ENCODE results near the gene POLL. TPM values are rescaled to one million over a fixed set of nuclear protein-coding genes. Genes with fewer than 3 reads are reported as not detected.

Gene POLL
- total and polyA plus RNA-seq, 2 experiments from 2014 or later = 16.8 to 17.7 TPM

GRCh38 chr10:101615525-101616116 is 27.6 kb upstream of the POLL start:
- Histone ChIP-seq H3K4me2 (no peak overlapping the region), H3K9me2 (replicated peaks; ENCODE audit: insufficient read depth) (no peaks in the 10 kb centered on the region), H3K79me2 (no peaks in the 10 kb centered on the region), H3K9me3 (ENCODE audit: low read depth) (no peaks in the 10 kb centered on the region), H3K4me1 (ENCODE audit: insufficient read depth) (no peaks in the 10 kb centered on the region), H3K4me3 (no peak overlapping the region), H3K27me3 (no peaks in the 10 kb centered on the region), H2AFZ (no peak overlapping the region), H4K20me1 (ENCODE audit: insufficient read depth, poor library complexity, severe bottlenecking) (no peaks in the 10 kb centered on the region), H3K36me3 (replicated peaks; ENCODE audit: insufficient read depth, low read depth) (no peaks in the 10 kb centered on the region), H3K27ac (no peak overlapping the region)
- WGBS (ENCODE audit: low lambda C conversion rate, missing lambda C conversion rate) = 92% methylated on average over 5 of the region's 5 CpGs
- TF ChIP-seq EZH2phosphoT487 (IDR thresholded peaks at IDR 0.05; ENCODE audit: low read depth, severe bottlenecking, unreplicated experiment) (no peak), EZH2 (IDR thresholded peaks at IDR 0.05; ENCODE audit: borderline replicate concordance) (no peak)
- TF ChIP-seq, protein P1, sequence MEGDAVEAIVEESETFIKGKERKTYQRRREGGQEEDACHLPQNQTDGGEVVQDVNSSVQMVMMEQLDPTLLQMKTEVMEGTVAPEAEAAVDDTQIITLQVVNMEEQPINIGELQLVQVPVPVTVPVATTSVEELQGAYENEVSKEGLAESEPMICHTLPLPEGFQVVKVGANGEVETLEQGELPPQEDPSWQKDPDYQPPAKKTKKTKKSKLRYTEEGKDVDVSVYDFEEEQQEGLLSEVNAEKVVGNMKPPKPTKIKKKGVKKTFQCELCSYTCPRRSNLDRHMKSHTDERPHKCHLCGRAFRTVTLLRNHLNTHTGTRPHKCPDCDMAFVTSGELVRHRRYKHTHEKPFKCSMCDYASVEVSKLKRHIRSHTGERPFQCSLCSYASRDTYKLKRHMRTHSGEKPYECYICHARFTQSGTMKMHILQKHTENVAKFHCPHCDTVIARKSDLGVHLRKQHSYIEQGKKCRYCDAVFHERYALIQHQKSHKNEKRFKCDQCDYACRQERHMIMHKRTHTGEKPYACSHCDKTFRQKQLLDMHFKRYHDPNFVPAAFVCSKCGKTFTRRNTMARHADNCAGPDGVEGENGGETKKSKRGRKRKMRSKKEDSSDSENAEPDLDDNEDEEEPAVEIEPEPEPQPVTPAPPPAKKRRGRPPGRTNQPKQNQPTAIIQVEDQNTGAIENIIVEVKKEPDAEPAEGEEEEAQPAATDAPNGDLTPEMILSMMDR (IDR thresholded peaks at IDR 0.05; ENCODE audit: poor library complexity) = no peak
- no peak for DNase-seq (ENCODE audit: low spot score)

- H3K4me2 ChIP-seq = no peak overlapping the region
- WGBS (ENCODE audit: low lambda C conversion rate, missing lambda C conversion rate) = 77% methylated on average over 13 of the region's 13 CpGs
Observed at GRCh38 chr10:101614663-101615524, 26.8 kb upstream of the POLL start.

GRCh38 chr10:101613646-101614045 is 25.6 kb upstream of the POLL start:
- no peaks in the 10 kb centered on the region for H3K79me2 ChIP-seq
- H3K9me3 ChIP-seq (ENCODE audit: low read depth) = no peaks in the 10 kb centered on the region
- no peaks in the 10 kb centered on the region for H3K4me1 ChIP-seq (ENCODE audit: insufficient read depth)
- no peak for DNase-seq (ENCODE audit: low spot score)
- H3K4me3 ChIP-seq = no peak overlapping the region
- 100% methylated on average over 3 of the region's 3 CpGs for WGBS (ENCODE audit: low lambda C conversion rate, missing lambda C conversion rate)
- no peak overlapping the region for H3K27ac ChIP-seq
- no peak overlapping the region for H3K4me2 ChIP-seq
- H3K36me3 ChIP-seq (replicated peaks; ENCODE audit: insufficient read depth, low read depth) = no peaks in the 10 kb centered on the region
- no peaks in the 10 kb centered on the region for H3K27me3 ChIP-seq
- no peaks in the 10 kb centered on the region for H4K20me1 ChIP-seq (ENCODE audit: insufficient read depth, poor library complexity, severe bottlenecking)
- TF ChIP-seq EZH2phosphoT487 (IDR thresholded peaks at IDR 0.05; ENCODE audit: low read depth, severe bottlenecking, unreplicated experiment) = no peak
- TF ChIP-seq, protein P1 (IDR thresholded peaks at IDR 0.05; ENCODE audit: poor library complexity) = no peak
- TF ChIP-seq EZH2 (IDR thresholded peaks at IDR 0.05; ENCODE audit: borderline replicate concordance) = no peak
- H3K9me2 ChIP-seq (replicated peaks; ENCODE audit: insufficient read depth) = no peaks in the 10 kb centered on the region
- no peak overlapping the region for H2AFZ ChIP-seq

More at GRCh38 chr10:101614663-101615524, 26.8 kb upstream of the POLL start:
- H3K9me3 ChIP-seq (ENCODE audit: low read depth) = no peaks in the 10 kb centered on the region
- no peaks in the 10 kb centered on the region for H3K9me2 ChIP-seq (replicated peaks; ENCODE audit: insufficient read depth)
- H3K4me1 ChIP-seq (ENCODE audit: insufficient read depth) = no peaks in the 10 kb centered on the region
- no peaks in the 10 kb centered on the region for H3K79me2 ChIP-seq
- H2AFZ ChIP-seq = no peak overlapping the region
- no peak for TF ChIP-seq EZH2phosphoT487 (IDR thresholded peaks at IDR 0.05; ENCODE audit: low read depth, severe bottlenecking, unreplicated experiment)
- H3K27ac ChIP-seq = no peak overlapping the region
- no peak for DNase-seq (ENCODE audit: low spot score)
- no peaks in the 10 kb centered on the region for H3K36me3 ChIP-seq (replicated peaks; ENCODE audit: insufficient read depth, low read depth)
- no peaks in the 10 kb centered on the region for H4K20me1 ChIP-seq (ENCODE audit: insufficient read depth, poor library complexity, severe bottlenecking)
- H3K27me3 ChIP-seq = no peaks in the 10 kb centered on the region
- no peak overlapping the region for H3K4me3 ChIP-seq

DNA sequence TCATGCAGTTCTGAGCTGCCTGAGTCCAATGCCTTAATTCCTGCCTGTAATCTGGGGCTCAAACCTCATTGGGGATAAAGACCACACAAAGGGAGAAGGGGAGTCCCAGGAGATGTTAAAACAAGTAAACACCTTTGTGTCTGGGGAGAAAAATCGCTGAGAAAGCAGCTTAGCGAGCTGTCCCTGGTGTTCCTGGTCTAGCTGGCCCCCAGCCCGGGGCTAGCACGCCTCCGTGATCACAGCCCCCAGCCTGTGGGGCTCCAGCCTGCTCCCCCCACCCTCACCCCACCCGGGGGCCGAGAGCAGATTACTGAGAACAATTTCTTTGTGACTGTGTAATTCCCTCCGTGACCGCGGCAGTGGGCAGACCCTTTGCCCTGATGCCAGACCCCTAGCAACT is 24.8 kb upstream of the POLL start:
- Histone ChIP-seq H4K20me1 (ENCODE audit: insufficient read depth, poor library complexity, severe bottlenecking) (no peaks in the 10 kb centered on the region), H2AFZ (no peak overlapping the region), H3K9me3 (ENCODE audit: low read depth) (no peaks in the 10 kb centered on the region), H3K4me1 (ENCODE audit: insufficient read depth) (no peaks in the 10 kb centered on the region), H3K27ac (no peak overlapping the region), H3K36me3 (replicated peaks; ENCODE audit: insufficient read depth, low read depth) (no peaks in the 10 kb centered on the region), H3K79me2 (no peaks in the 10 kb centered on the region), H3K27me3 (no peaks in the 10 kb centered on the region), H3K4me3 (no peak overlapping the region), H3K9me2 (replicated peaks; ENCODE audit: insufficient read depth) (no peaks in the 10 kb centered on the region), H3K4me2 (no peak overlapping the region)
- no peak for TF ChIP-seq EZH2phosphoT487 (IDR thresholded peaks at IDR 0.05; ENCODE audit: low read depth, severe bottlenecking, unreplicated experiment)
- no peak for TF ChIP-seq EZH2 (IDR thresholded peaks at IDR 0.05; ENCODE audit: borderline replicate concordance)
- TF ChIP-seq, protein P1 (IDR thresholded peaks at IDR 0.05; ENCODE audit: poor library complexity) = no peak
- WGBS (ENCODE audit: low lambda C conversion rate, missing lambda C conversion rate) = 72% methylated on average over 5 of the region's 10 CpGs
- no peak for DNase-seq (ENCODE audit: low spot score)

All from hepatocyte (in vitro differentiated cells).